Uterus (tissue), 4 donors: ENCODE measurements around the gene SUGCT. TPM values are rescaled to one million over a fixed set of nuclear protein-coding genes. Genes with fewer than 3 reads are reported as not detected.

Experiments used
- DNase-seq, 2 donors: peaks; one replicate each; pipeline ENCODE4 v3.0.0-alpha.2; 2019 to 2020
- H3K27ac ChIP-seq, 2 donors: fragments of 200-600 bp; sonication (generic); 1 replicate in 1 of 2; 2 replicates in 1 of 2; pipeline ENCODE4 v1.5.1; 2016 to 2018
- H3K27me3 ChIP-seq, 2 donors: fragments of 200-600 bp; sonication (generic); one replicate each; pipeline ENCODE4 v1.5.1; 2018 to 2019; ENCODE audit warnings: control low read depth in 1 of 2
- H3K36me3 ChIP-seq, 2 donors: fragments of 200-600 bp; sonication (generic); one replicate each; pipeline ENCODE4 v1.5.1; 2019; ENCODE audit warnings: control low read depth in 1 of 2
- H3K4me1 ChIP-seq, 2 donors: fragments of 200-600 bp; sonication (generic); one replicate each; pipeline ENCODE4 v1.5.1; 2018 to 2019; ENCODE audit warnings: control low read depth in 1 of 2
- H3K4me3 ChIP-seq, 2 donors: fragments of 200-600 bp; sonication (generic); 1 replicate in 1 of 2; 2 replicates in 1 of 2; pipeline ENCODE4 v1.5.1; 2018 to 2019; ENCODE audit warnings: mild to moderate bottlenecking in 1 of 2
- H3K9me3 ChIP-seq, 2 donors: fragments of 200-600 bp; sonication (generic); one replicate each; pipeline ENCODE4 v1.5.1; 2019; ENCODE audit warnings: control low read depth in 1 of 2
- POLR2A ChIP-seq, 2 donors: fragments of 450-650 bp; IDR thresholded peaks; one replicate each; pipeline ENCODE4 v1.6.1; 2016; ENCODE audit warnings: antibody characterized with exemption in 2 of 2, mild to moderate bottlenecking in 1 of 2, moderate library complexity in 1 of 2
- intact Hi-C: fragments of 100-400 bp; cut with DNase I; formaldehyde crosslinking; loops from one replicate; pipeline ENCODE4 v1.15.1; 2023; ENCODE audit warnings: low total_unique reads
- total RNA-seq, 4 donors: library from RNA; depleted of rRNA in 3 of 4; stranded (reverse); fragments of >200 nt in 3 of 4; gene quantifications; one replicate each; pipeline versions ENCODE4 v1.1.0 to v1.2.4, GENCODE V29; 2014 to 2023
- TF ChIP-seq, protein P1 (sequence below), 4 experiments: fragments of 200-600 bp in 2 of 4; fragments of 450-650 bp in 2 of 4; sonication (generic) in 2 of 4; IDR thresholded peaks; one replicate each; pipeline ENCODE4 v1.5.1; 2016 to 2019; ENCODE audit warnings: antibody characterized with exemption in 4 of 4, mild to moderate bottlenecking in 2 of 4, moderate library complexity in 1 of 4
- donor health status: DM: yes; HTN: yes; CAD: no.

Gene SUGCT
- total RNA-seq, 4 donors from 2014 or later: 2.0 to 9.6 (median 6.3) TPM; not detected in 1

DNA sequence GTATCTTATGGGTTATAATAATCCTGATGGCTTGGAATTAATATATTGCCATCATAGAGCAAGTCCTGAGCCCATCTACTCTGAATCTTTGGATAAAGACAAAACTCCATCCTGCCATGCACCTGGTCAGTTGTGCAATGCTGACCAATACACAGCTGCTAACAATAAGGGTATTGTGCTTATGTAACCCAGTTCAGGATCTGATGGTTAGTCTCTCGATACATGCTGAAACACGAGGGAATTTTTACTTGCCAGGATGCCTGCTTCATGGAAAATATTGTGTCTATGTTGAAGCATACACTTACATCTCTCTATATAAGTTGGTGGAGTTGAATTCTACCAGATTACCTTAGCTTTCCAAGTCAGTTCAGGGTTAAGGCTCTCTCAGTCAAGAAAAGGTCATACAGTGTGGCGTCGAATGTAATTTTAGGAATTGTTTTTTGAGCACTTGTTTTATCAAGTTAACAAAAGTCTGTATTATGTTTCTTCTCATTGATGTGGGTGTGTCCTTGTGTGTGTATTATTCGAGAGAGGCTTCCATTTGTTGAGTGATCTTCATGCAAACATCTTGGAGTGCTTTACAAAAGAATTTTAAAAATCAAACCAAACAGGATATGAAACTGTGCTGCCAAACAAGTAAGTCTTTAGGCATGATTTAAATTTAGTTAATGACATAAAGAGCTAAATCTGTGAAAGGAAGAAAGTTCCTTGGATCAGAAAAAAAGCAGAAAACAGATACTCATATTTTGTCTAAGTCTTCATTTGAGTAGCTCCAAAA is 449.1 kb downstream of the SUGCT start:
- DNase-seq: no peak
- Histone ChIP-seq H3K4me3 (no peak overlapping the region), H3K36me3 (no peaks in the 10 kb centered on the region), H3K27ac (peak overlapping the region in 1 of 2 donors; percentile 2), H3K4me1 (no peaks in the 10 kb centered on the region), H3K27me3 (no peaks in the 10 kb centered on the region), H3K9me3 (no peaks in the 10 kb centered on the region)
- TF ChIP-seq, protein P1, sequence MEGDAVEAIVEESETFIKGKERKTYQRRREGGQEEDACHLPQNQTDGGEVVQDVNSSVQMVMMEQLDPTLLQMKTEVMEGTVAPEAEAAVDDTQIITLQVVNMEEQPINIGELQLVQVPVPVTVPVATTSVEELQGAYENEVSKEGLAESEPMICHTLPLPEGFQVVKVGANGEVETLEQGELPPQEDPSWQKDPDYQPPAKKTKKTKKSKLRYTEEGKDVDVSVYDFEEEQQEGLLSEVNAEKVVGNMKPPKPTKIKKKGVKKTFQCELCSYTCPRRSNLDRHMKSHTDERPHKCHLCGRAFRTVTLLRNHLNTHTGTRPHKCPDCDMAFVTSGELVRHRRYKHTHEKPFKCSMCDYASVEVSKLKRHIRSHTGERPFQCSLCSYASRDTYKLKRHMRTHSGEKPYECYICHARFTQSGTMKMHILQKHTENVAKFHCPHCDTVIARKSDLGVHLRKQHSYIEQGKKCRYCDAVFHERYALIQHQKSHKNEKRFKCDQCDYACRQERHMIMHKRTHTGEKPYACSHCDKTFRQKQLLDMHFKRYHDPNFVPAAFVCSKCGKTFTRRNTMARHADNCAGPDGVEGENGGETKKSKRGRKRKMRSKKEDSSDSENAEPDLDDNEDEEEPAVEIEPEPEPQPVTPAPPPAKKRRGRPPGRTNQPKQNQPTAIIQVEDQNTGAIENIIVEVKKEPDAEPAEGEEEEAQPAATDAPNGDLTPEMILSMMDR (IDR thresholded peaks at IDR 0.05): no peak
- no peak for TF ChIP-seq POLR2A (IDR thresholded peaks at IDR 0.05)
- intact Hi-C loops: no loop called here

DNA sequence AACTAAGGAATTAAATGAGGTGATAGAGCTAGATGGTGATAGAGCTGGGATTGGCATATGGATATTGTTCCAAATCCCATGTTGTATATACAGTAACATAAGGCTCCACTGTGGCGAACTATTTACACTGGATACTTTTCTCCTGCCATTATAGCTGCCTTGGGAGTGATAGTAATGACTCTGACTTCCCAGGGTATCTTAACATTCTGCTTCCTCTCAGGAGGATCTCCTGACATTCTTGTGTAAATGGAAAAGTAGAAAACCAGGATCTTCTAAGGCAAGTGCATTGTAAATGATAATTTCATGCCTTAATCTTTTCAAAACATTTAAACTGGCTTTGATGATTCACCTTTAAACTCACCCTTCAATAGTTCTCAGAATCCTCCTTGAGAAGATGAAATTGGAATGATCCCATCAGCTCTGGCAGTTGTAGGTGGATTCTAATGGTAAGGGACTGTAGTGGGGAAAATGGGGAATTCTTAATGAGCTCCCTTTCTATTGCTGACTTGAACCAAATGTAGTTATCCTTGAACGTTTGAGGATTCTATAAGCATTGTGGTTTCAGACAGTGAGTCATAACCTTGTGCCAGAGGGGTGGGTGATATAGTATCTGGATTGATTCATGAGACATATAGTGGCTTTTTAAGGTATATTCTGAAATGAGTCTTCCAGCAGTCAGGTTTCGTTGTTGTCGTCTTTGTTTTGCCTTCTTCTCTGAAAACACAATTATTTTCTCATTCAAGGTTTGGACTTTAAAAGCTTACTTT is 450.0 kb downstream of the SUGCT start:
- Histone ChIP-seq H3K9me3 (no peaks in the 10 kb centered on the region), H3K27me3 (no peaks in the 10 kb centered on the region), H3K27ac (peak overlapping the region in 1 of 2 donors; percentile 2), H3K4me3 (no peak overlapping the region), H3K4me1 (no peaks in the 10 kb centered on the region), H3K36me3 (no peaks in the 10 kb centered on the region)
- intact Hi-C loops: no loop called here
- no peak for DNase-seq
- no peak for TF ChIP-seq POLR2A (IDR thresholded peaks at IDR 0.05)
- TF ChIP-seq, protein P1 (IDR thresholded peaks at IDR 0.05): no peak

DNA sequence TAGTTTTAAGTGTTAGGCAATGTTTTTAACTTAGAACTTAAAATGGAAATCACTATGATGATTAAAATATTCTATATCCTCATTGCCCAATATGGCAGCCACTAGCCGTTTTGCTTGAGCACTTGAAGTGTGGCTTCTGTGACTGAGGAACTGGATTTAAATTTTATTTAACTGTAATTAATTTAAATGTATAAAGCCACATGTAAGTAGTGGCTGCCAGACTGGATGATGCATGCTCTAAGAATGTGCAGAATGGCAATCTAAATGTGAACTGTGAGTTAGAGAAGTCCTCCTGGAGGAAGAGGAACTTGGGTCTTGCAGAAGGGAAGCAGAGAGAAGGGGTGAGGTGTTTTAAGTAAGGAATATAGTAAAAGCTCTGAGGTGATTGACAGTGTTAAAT is 451.4 kb downstream of the SUGCT start:
- intact Hi-C loops: no loop called here
- Histone ChIP-seq H3K27ac (no peak overlapping the region), H3K4me1 (no peaks in the 10 kb centered on the region), H3K27me3 (no peaks in the 10 kb centered on the region), H3K9me3 (no peaks in the 10 kb centered on the region), H3K36me3 (no peaks in the 10 kb centered on the region), H3K4me3 (no peak overlapping the region)
- DNase-seq: no peak
- TF ChIP-seq POLR2A (IDR thresholded peaks at IDR 0.05): no peak
- TF ChIP-seq, protein P1 (IDR thresholded peaks at IDR 0.05): no peak

DNA sequence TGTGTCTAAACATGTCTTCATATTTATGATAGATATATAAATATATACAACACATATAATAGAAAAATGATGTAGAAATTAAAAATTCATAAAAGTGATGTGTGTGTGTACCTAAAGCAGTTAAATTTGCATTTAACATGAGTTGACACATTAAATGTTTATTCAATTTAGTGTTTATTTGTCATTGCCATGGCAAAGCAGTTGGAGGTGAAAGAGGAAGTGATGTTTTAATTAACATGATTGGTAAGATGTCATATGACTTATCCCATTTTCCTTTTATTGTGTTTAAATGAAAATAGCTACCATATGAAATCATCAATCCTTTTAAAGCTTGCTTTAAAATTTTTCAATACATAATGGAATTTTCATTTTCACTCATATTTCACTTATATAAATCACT is 452.6 kb downstream of the SUGCT start:
- H3K9me3 ChIP-seq: no peaks in the 10 kb centered on the region
- H3K27me3 ChIP-seq: no peaks in the 10 kb centered on the region
- no peaks in the 10 kb centered on the region for H3K36me3 ChIP-seq
- intact Hi-C loops: no loop called here
- H3K27ac ChIP-seq: no peak overlapping the region
- no peaks in the 10 kb centered on the region for H3K4me1 ChIP-seq
- DNase-seq: no peak
- TF ChIP-seq POLR2A (IDR thresholded peaks at IDR 0.05): no peak
- TF ChIP-seq, protein P1 (IDR thresholded peaks at IDR 0.05): no peak
- no peak overlapping the region for H3K4me3 ChIP-seq

DNA sequence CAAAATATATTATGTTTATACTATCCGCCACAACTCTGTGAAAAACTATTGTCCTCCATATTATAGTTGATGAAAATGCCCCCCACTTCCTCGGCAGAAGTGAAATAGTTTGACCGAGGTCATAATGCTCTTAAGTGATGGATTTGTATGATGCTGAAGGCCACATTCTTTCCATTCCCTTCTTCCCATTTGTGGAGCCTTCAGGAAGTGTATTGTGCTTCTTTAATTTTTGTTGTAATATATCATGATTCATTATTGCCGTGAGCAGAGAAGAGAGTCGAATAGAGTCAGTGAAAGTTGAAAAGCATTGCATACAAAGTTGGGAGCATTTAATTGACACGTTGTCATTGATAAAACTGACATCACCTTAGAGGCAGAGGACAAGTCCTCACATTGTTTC is 460.3 kb downstream of the SUGCT start:
- H3K9me3 ChIP-seq: no peaks in the 10 kb centered on the region
- no peaks in the 10 kb centered on the region for H3K27me3 ChIP-seq
- H3K36me3 ChIP-seq: no peaks in the 10 kb centered on the region
- H3K4me1 ChIP-seq: peaks cover 0 to 4% of the 10 kb centered on the region in 2 donors
- TF ChIP-seq, protein P1 (IDR thresholded peaks at IDR 0.05): no peak
- no peak for TF ChIP-seq POLR2A (IDR thresholded peaks at IDR 0.05)
- no peak overlapping the region for H3K4me3 ChIP-seq
- intact Hi-C loops: no loop called here
- DNase-seq: no peak
- H3K27ac ChIP-seq: peak overlapping the region; percentile 33 to 35
